GM19023 (cell line): ENCODE data around the gene ZNRD2.
"Not testable (repeated sequence)": the region's sequence is repeated elsewhere in the genome, so short reads cannot be mapped to it uniquely, and the experiment has no call there.

Experiments
- ATAC-seq: cut with Tn5 transposase; IDR thresholded peaks from one replicate; pipeline ENCODE4 v1.9.1; 2021; ENCODE audit warnings: mild to moderate bottlenecking, moderate library complexity; ENCODE audit not compliant: unreplicated experiment

ZNRD2 gene, protein sequence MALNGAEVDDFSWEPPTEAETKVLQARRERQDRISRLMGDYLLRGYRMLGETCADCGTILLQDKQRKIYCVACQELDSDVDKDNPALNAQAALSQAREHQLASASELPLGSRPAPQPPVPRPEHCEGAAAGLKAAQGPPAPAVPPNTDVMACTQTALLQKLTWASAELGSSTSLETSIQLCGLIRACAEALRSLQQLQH

DNA sequence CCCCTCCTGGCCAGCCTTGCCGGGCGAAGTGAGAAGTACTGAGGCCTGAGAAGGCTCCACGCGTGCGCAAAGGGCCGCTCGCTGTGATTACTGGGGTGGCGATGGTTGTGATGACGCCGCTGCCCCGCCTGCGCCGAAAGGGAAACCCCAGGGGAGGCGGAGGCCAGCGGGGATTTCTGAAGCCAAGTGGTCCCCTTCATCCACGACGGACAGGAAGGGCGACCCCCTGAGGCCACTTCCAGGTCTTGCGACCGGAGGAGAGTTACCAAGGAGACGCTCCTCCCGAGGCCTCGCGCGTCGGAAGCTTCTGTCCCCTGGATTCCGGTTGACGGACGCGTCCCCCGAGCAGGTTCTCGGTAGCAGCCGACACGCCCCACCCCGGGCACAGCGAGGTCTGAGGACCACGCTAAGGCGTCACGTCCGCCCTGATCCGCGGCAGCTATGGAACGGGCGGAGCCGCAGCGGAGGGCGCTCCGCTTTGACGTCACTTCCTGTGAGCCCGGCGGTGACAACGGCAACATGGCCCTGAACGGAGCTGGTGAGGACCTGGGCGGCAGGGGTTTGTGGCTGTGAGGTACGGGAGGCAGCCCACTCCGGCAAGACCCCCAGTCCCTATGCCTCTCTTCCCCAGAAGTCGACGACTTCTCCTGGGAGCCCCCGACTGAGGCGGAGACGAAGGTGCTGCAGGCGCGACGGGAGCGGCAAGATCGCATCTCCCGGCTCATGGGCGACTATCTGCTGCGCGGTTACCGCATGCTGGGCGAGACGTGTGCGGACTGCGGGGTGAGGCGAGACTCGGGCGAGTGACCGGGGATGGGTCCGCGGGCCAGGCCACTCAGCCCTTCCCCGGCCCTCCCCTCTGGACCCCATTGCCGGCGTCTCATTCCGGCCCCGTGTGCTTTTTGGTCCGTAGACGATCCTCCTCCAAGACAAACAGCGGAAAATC lies at the start of gene ZNRD2:
ZNRD2 (plus strand) TSS at position 505 of the 946 bp plus-strand sequence; CDS start at position 520, 15 bp downstream.
- ATAC-seq: peak; percentile 59

GRCh38 chr11:65521777-65522521 lies 48.3 kb upstream of the ZNRD2 start:
- ATAC-seq: not testable (repeated sequence)

- not testable (repeated sequence) for ATAC-seq
Observed at GRCh38 chr11:65522718-65523630, 47.3 kb upstream of the ZNRD2 start.

- ATAC-seq: not testable (repeated sequence)
Observed at GRCh38 chr11:65523631-65523968, 46.7 kb upstream of the ZNRD2 start.

DNA sequence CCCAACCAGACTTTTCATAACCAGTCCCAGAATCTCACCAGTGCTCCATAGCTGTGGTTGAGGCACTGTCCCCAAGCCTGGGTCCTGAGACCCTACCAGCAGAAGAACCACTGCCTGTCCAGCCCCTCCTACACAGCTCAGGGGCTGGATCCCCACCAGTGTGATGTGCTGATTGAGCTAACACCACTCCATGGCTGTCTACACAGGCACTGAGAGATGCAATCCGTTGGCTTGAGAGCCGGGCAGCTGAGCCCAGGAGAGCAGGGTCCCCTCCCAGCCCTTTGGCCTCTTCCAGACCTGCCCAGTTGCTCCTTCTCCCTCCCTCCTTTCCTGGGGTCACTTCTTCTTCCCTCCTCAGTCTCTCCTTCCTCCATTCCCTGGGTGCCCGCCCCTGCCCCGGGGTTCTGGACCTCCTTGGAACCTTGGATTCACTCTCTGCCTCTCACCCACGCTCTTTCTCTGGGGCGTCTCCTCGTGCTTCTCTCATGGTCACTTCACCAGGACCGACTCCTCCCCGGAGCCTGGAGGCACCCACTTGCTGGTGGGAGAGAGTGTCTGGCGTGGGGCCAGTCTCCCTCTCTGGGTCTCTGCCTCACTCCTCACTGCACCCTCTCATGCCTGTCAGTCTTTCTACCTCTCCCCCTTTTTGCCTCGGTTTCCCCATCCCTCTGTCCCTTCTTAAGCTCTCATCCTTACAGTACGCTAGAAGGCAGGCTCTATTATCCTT lies 46.1 kb upstream of the ZNRD2 start:
- ATAC-seq: no peak

DNA sequence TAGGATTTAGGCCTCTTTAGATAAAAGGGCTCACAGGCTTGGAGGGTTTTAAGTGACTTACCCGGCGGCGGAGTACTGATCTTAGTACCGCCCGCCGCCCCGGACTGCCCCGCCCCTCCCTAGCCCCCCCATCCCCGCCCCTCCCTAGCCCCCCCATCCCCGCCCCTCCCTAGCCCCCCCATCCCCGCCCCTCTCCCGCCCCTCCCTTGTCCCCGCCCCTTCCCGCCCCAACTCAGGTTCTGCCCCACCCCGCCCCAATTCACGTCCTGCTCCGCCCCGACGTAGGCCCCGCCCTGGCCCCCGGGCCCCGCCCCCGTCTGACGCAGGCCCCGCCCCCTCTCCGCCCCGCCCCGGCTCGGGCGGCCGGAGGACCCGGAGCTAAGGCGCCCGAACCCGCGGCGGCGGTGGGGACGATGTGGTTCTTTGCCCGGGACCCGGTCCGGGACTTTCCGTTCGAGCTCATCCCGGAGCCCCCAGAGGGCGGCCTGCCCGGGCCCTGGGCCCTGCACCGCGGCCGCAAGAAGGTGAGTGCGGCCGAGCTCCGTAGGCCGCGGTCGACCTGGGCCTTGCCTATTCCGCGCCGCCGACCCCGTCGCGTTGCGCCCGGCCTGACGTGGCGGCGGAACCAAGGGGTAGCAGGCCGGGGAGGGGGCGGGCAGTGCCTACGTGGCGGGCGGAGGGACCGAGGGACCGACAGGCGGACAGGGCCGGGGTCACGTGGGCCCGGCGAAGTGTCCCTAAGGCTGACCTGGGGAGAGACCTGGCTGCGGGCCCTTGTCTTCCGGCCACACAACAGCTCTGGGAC lies 45.3 kb upstream of the ZNRD2 start, which contains the start of gene SCYL1:
SCYL1 (plus strand) TSS at position 343 of the 805 bp plus-strand sequence; CDS start at position 414, 71 bp downstream.
- ATAC-seq: peak; percentile 62

GRCh38 chr11:65525546-65526480 lies 44.5 kb upstream of the ZNRD2 start:
- ATAC-seq: no peak

GRCh38 chr11:65526744-65527143 lies 43.5 kb upstream of the ZNRD2 start:
- ATAC-seq: no peak

DNA sequence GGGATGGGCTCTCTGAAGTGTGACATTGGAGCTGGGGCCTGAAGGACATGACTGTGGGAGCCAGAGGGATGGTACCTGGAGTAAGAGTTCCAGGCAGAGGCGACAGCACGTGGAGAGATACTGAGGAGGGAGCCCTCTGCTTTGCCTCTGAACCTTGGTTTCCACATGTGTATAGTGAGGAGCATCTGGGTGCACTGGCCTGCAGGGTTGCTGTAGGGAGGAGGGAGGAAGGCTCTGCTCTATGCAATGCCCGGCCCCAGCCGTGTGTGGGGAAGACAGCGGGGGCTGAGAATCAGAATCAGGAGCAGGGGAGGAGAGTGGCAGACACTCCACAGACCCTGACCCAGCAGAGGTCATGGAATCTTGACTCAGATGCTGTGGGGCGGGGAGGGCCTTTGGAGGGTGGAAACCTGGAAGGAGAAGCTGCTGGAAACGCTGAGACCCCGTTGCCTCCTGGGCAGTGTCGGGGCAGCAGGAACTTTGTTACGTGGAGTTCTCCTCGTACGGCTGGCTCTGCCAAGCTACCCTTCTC lies 41.4 kb upstream of the ZNRD2 start:
- no peak for ATAC-seq

DNA sequence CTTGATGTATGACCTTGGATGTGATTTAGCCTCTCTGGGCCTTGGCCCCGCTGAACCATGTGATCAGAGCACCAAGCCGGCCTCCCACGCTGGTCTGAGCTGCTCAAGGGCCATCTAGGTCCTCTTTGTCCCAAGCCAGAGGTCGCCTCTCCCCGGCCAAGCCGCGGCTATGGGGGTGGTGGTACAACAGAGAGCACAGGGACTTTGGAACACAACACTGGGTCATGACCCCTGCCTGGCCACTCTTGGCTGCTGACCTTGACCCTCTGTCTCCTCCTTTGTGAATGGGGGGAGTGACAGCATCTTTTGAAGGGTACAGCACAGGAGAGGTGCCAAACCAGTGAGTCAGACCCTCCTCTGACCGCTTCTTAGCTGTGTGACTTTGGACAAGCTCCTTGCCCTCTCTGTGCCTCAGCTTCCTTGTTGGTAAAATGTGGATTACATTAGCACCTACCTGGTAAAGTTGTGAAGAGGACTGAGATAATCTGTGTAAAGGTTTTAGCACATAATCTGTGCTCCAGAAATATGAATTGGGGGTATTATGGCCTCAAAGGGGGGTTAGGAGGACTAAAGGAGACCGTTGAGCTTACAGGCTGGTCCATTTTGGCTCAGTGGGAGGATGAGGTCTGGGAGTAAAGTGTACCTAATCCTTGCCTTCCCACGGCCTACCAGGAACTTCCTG lies 40.7 kb upstream of the ZNRD2 start:
- no peak for ATAC-seq

- no peak for ATAC-seq
Observed at GRCh38 chr11:65530157-65530496, 40.1 kb upstream of the ZNRD2 start.

GRCh38 chr11:65532388-65533064 lies 37.8 kb upstream of the ZNRD2 start:
- ATAC-seq: no peak

DNA sequence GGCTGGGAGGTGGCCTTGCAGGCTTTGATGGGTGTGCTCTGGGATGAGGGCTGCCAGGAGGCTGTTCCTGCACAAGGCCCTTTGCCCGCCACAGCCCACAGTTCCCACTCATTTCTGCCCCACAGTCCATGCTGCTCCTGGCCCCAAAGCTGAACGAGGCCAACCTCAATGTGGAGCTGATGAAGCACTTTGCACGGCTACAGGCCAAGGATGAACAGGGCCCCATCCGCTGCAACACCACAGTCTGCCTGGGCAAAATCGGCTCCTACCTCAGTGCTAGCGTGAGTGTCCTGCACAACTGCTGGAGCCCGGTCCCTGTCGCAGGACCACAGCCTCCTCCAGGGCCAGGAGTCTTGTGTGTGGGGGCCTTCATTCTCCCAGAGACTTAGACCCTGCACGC lies 35.2 kb upstream of the ZNRD2 start:
- no peak for ATAC-seq

- no peak for ATAC-seq
Observed at GRCh38 chr11:65536412-65537295, 33.6 kb upstream of the ZNRD2 start.

- ATAC-seq: no peak
Observed at GRCh38 chr11:65537296-65537597, 33.0 kb upstream of the ZNRD2 start.
